HEK293 (cell line): Measurements from ENCODE around the gene DNAH7.

Experiments used
- CTCF ChIA-PET: fragments of 350-600 bp; formaldehyde crosslinking; extraction: SDS; loops from one replicate; lab custom pipeline; 2021; ENCODE audit warnings: antibody characterized with exemption; lab: Yijun Ruan, JAX
- POLR2A ChIA-PET: fragments of 300-600 bp; formaldehyde crosslinking; extraction: SDS; loops from one replicate; lab custom pipeline; 2020; ENCODE audit warnings: antibody characterized with exemption, inconsistent platforms; lab: Yijun Ruan, JAX
- H3K27ac ChIP-seq: fragments of 200-500 bp; sonication (Bioruptor generic); 2 replicates; pipeline ENCODE4 v1.5.1; 2014; ENCODE audit warnings: low read depth, low read length, control low read depth, inconsistent platforms; ENCODE audit errors: extremely low read depth
- H3K36me3 ChIP-seq, 2 experiments: fragments of 200-500 bp in 1 of 2; sonication (Bioruptor generic) in 1 of 2; 1 replicate in 1 of 2; 2 replicates in 1 of 2; pipeline ENCODE4 v1.5.1; 2014 to 2017; ENCODE audit warnings: inconsistent platforms in 2 of 2, low read length in 2 of 2; ENCODE audit not compliant: control insufficient read depth in 2 of 2, insufficient read depth in 1 of 2
- H3K4me1 ChIP-seq: fragments of 200-500 bp; sonication (Bioruptor generic); 2 replicates; pipeline ENCODE4 v1.5.1; 2014; ENCODE audit warnings: mild to moderate bottlenecking, low read length, inconsistent platforms; ENCODE audit not compliant: control insufficient read depth, insufficient read depth
- H3K4me3 ChIP-seq: 2 replicates; pipeline ENCODE4 v1.5.1; 2011; ENCODE audit warnings: low read depth, mild to moderate bottlenecking, control low read depth, low read length, moderate library complexity
- H3K9me3 ChIP-seq: fragments of 200-500 bp; sonication (Bioruptor generic); 2 replicates; pipeline ENCODE4 v1.5.1; 2014; ENCODE audit warnings: low read depth, low read length, inconsistent platforms; ENCODE audit not compliant: control insufficient read depth, insufficient read depth
- BCL11A ChIP-seq: fragments of 450-650 bp; formaldehyde crosslinking; IDR thresholded peaks from 2 replicates; pipeline ENCODE4 v1.5.1; 2016; ENCODE audit warnings: low read depth, missing biosample characterization, missing genetic modification characterization
- GLIS2 ChIP-seq: fragments of 450-650 bp; formaldehyde crosslinking; IDR thresholded peaks from 2 replicates; pipeline ENCODE4 v1.5.1; 2016; ENCODE audit warnings: missing biosample characterization, missing genetic modification characterization
- HOXA7 ChIP-seq: sonication (generic); formaldehyde crosslinking; IDR thresholded peaks from 2 replicates; pipeline ENCODE4 v1.8.1; 2022; ENCODE audit warnings: missing genetic modification reagents, borderline replicate concordance
- KLF7 ChIP-seq: fragments of 450-650 bp; formaldehyde crosslinking; IDR thresholded peaks from 2 replicates; pipeline ENCODE4 v1.5.1; 2016; ENCODE audit warnings: missing biosample characterization, missing genetic modification characterization, borderline replicate concordance
- SCRT1 ChIP-seq: fragments of 450-650 bp; formaldehyde crosslinking; IDR thresholded peaks from 2 replicates; pipeline ENCODE4 v1.5.1; 2016; ENCODE audit warnings: missing biosample characterization, missing genetic modification characterization, borderline replicate concordance
- YY1 ChIP-seq: fragments of 450-650 bp; formaldehyde crosslinking; IDR thresholded peaks from 2 replicates; pipeline ENCODE4 v1.5.1; 2018; ENCODE audit warnings: missing biosample characterization, missing genetic modification characterization
- ZBTB26 ChIP-seq: fragments of 450-650 bp; formaldehyde crosslinking; optimal IDR thresholded peaks from 2 replicates; pipeline ENCODE3; 2016; ENCODE audit warnings: missing biosample characterization, mild to moderate bottlenecking, missing genetic modification characterization
- ZFHX2 ChIP-seq: fragments of 450-650 bp; formaldehyde crosslinking; conservative IDR thresholded peaks from 2 replicates; pipeline ENCODE4 v1.5.1; 2016; ENCODE audit warnings: missing biosample characterization, missing genetic modification characterization
- ZNF148 ChIP-seq: fragments of 450-650 bp; formaldehyde crosslinking; IDR thresholded peaks from 2 replicates; pipeline ENCODE4 v1.5.0; 2017; ENCODE audit warnings: missing biosample characterization, missing genetic modification characterization, borderline replicate concordance
- ZNF549 ChIP-seq: fragments of 450-650 bp; IDR thresholded peaks from 2 replicates; pipeline ENCODE4 v1.5.1; 2018; ENCODE audit warnings: missing biosample characterization, missing genetic modification characterization, mild to moderate bottlenecking, inconsistent platforms, moderate library complexity
- ZNF596 ChIP-seq: fragments of 450-650 bp; IDR thresholded peaks from 2 replicates; pipeline ENCODE4 v1.5.0; 2018; ENCODE audit warnings: missing biosample characterization, mild to moderate bottlenecking, missing genetic modification characterization, moderate library complexity
- ZNF830 ChIP-seq: fragments of 450-650 bp; IDR thresholded peaks from 2 replicates; pipeline ENCODE4 v1.5.0; 2018; ENCODE audit warnings: missing biosample characterization, missing genetic modification characterization, low read depth, mild to moderate bottlenecking, moderate library complexity
- ZNF837 ChIP-seq: fragments of 450-650 bp; formaldehyde crosslinking; IDR thresholded peaks from 2 replicates; pipeline ENCODE4 v1.5.1; 2016; ENCODE audit warnings: missing biosample characterization, missing genetic modification characterization
- TF ChIP-seq, protein P1 (sequence below): fragments of 450-650 bp; formaldehyde crosslinking; IDR thresholded peaks from 2 replicates; pipeline ENCODE4 v1.5.1; 2016; ENCODE audit warnings: missing biosample characterization, missing genetic modification characterization
- TF ChIP-seq, protein P2 (sequence below): fragments of 450-650 bp; formaldehyde crosslinking; IDR thresholded peaks from 2 replicates; pipeline ENCODE4 v1.5.1; 2016; ENCODE audit warnings: missing biosample characterization, missing genetic modification characterization

DNAH7 gene

GRCh38 chr2:195820867-195821565, 247.6 kb downstream of the DNAH7 start (continued):
- no peak for TF ChIP-seq ZNF148
- TF ChIP-seq GLIS2 (tag by site-specific recombination) = no peak

DNA sequence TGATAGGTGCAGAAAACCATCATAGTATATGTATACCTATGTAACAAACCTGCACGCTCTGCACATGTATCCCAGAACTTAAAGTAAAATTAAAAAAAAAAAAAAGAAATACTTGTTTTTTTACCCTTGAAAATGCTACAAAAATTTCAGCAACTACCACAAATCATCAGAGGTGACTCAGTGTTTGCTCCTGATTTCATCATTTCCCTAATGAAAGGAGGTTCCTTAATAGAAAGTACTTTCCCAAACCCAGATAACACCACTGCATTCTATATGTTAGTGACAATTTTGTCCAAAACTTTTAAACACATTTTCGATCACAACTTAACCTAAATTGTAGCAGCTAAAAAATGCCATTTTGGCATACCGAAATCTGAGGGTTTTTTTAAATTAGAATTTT, 248.3 kb downstream of the DNAH7 start:
- Histone ChIP-seq H3K36me3 (no peaks in the 10 kb centered on the region), H3K9me3 (no peaks in the 10 kb centered on the region), H3K4me1 (no peaks in the 10 kb centered on the region), H3K27ac (no peak overlapping the region), H3K4me3 (no peak overlapping the region)
- TF ChIP-seq ZFHX2 (no peak), KLF7 (tag by site-specific recombination) (no peak), HOXA7 (CRISPR knock-in tag) (no peak), ZNF837 (tag by site-specific recombination) (no peak)
- TF ChIP-seq, protein P1, sequence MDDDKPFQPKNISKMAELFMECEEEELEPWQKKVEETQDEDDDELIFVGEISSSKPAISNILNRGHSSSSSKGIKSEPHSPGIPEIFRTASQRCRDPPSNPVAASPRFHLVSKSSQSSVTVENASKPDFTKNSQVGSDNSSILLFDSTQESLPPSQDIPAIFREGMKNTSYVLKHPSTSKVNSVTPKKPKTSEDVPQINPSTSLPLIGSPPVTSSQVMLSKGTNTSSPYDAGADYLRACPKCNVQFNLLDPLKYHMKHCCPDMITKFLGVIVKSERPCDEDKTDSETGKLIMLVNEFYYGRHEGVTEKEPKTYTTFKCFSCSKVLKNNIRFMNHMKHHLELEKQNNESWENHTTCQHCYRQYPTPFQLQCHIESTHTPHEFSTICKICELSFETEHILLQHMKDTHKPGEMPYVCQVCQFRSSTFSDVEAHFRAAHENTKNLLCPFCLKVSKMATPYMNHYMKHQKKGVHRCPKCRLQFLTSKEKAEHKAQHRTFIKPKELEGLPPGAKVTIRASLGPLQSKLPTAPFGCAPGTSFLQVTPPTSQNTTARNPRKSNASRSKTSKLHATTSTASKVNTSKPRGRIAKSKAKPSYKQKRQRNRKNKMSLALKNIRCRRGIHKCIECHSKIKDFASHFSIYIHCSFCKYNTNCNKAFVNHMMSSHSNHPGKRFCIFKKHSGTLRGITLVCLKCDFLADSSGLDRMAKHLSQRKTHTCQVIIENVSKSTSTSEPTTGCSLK (tag by site-specific recombination) = no peak
- ChIA-PET CTCF (interaction anchor here (1.1 kb wide), 1 partner anchor 15 kb away, joined by 4 read pairs; no protein-coding TSS in a partner anchor), POLR2A (no interaction called here)

GRCh38 chr2:195819276-195819675, 249.4 kb downstream of the DNAH7 start:
- H3K4me3 ChIP-seq = no peak overlapping the region
- no peaks in the 10 kb centered on the region for H3K4me1 ChIP-seq
- ChIA-PET CTCF (no interaction called here), POLR2A (no interaction called here)
- no peak for TF ChIP-seq ZNF830
- TF ChIP-seq, protein P2, sequence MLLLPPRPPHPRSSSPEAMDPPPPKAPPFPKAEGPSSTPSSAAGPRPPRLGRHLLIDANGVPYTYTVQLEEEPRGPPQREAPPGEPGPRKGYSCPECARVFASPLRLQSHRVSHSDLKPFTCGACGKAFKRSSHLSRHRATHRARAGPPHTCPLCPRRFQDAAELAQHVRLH = no peak
- TF ChIP-seq ZBTB26 = no peak
- no peak for TF ChIP-seq SCRT1
- no peak for TF ChIP-seq YY1 (tag by site-specific recombination)
- no peak for TF ChIP-seq BCL11A (tag by site-specific recombination)
- TF ChIP-seq ZNF596 (tag by site-specific recombination) = no peak
- TF ChIP-seq ZNF549 = no peak
- no peak for TF ChIP-seq ZNF148
- no peaks in the 10 kb centered on the region for H3K36me3 ChIP-seq
- H3K9me3 ChIP-seq = no peaks in the 10 kb centered on the region
- H3K27ac ChIP-seq = no peak overlapping the region
